Esophagus (tissue), 2 donors: ENCODE data around the gene RHCG. TPM values are rescaled to one million over a fixed set of nuclear protein-coding genes. Genes with fewer than 3 reads are reported as not detected.
"Not testable (repeated sequence)": the region's sequence is repeated elsewhere in the genome, so short reads cannot be mapped to it uniquely, and the experiment has no call there.

ENCODE experiments used
- H3K27ac ChIP-seq, 2 donors: one replicate each; pipeline ENCODE4 v1.5.1; 2013; ENCODE audit warnings: low read depth in 2 of 2, mild to moderate bottlenecking in 2 of 2, inconsistent platforms in 1 of 2, low read length in 1 of 2, moderate library complexity in 1 of 2
- H3K27me3 ChIP-seq, 2 donors: one replicate each; pipeline ENCODE4 v1.6.1; 2013; ENCODE audit warnings: low read length in 2 of 2, control low read depth in 1 of 2, mild to moderate bottlenecking in 1 of 2; ENCODE audit not compliant: insufficient read depth in 2 of 2, control insufficient read depth in 1 of 2
- H3K36me3 ChIP-seq, 2 donors: one replicate each; pipeline ENCODE4 v1.6.1; 2013; ENCODE audit warnings: low read length in 1 of 2; ENCODE audit not compliant: control insufficient read depth in 2 of 2, insufficient read depth in 2 of 2
- H3K4me1 ChIP-seq, 2 donors: one replicate each; pipeline ENCODE4 v1.6.1; 2013; ENCODE audit warnings: low read length in 1 of 2; ENCODE audit not compliant: control insufficient read depth in 2 of 2, insufficient read depth in 2 of 2
- H3K4me3 ChIP-seq, 2 donors: one replicate each; pipeline ENCODE4 v1.5.1; 2013; ENCODE audit warnings: low read length in 2 of 2, mild to moderate bottlenecking in 2 of 2, low read depth in 1 of 2, moderate library complexity in 1 of 2
- H3K9me3 ChIP-seq, 2 donors: one replicate each; pipeline ENCODE4 v1.6.1; 2013; ENCODE audit warnings: mild to moderate bottlenecking in 2 of 2, low read depth in 1 of 2, low read length in 1 of 2, moderate library complexity in 1 of 2; ENCODE audit not compliant: control insufficient read depth in 2 of 2, insufficient read depth in 1 of 2
- WGBS, 2 donors: extraction: QIAGEN DNeasy Blood & Tissue Kit; methylation state at CpG; one replicate each; pipeline ENCODE4 v1.1.7; 2013; 5-methylcytosine and 5-hydroxymethylcytosine counted together
- polyA plus RNA-seq, 2 donors: library from polyadenylated mRNA; stranded (reverse); fragments of 200-250 nt; gene quantifications; one replicate each; pipeline ENCODE4 v1.2.3, GENCODE V29; 2013
- donor health status: healthy with polysubstance abuse.
- donor health status: Bipolar disorder and iron deficiency.

The RHCG gene
- polyA plus RNA-seq, 2 donors = 3,283 to 3,991 TPM

- H3K4me3 ChIP-seq, H3K9me3 ChIP-seq, H3K27me3 ChIP-seq, H3K27ac ChIP-seq, H3K4me1 ChIP-seq: not testable (repeated sequence)
- peaks cover 0 to 21% of the 10 kb centered on the region in 2 donors for H3K36me3 ChIP-seq
- WGBS, 2 donors = 5 to 12% methylated on average over 1 of the region's 1 CpG
Measured at GRCh38 chr15:89468813-89469212, 27.6 kb downstream of the RHCG start.

DNA sequence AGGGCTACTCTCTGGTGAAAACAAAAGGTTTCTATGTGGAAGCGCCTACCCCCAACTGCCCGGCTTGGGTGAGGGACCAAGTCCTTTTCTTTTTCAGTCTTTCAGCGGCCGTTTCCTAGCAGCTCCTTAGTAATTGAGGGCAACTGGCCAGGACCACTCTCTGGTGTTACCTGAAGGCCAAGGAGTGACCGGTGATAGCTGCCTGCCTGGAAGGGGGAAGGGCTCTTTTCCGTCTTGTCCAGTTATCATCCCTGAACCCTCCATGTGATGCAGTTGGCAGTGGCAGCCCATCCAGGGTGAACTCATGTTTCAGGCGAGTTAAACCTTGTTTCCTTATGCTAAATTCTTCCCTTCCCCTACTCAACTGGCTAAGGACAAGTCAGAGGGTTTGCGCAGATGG, 33.3 kb downstream of the RHCG start:
- H3K9me3 ChIP-seq = no peaks in the 10 kb centered on the region
- H3K4me1 ChIP-seq = no peaks in the 10 kb centered on the region
- no peaks in the 10 kb centered on the region for H3K27me3 ChIP-seq
- 76 to 89% methylated on average over 8 of the region's 8 CpGs for WGBS, 2 donors
- H3K4me3 ChIP-seq = no peak overlapping the region
- H3K36me3 ChIP-seq = no peaks in the 10 kb centered on the region
- peak overlapping the region in 1 of 2 donors; percentile 7 for H3K27ac ChIP-seq

DNA sequence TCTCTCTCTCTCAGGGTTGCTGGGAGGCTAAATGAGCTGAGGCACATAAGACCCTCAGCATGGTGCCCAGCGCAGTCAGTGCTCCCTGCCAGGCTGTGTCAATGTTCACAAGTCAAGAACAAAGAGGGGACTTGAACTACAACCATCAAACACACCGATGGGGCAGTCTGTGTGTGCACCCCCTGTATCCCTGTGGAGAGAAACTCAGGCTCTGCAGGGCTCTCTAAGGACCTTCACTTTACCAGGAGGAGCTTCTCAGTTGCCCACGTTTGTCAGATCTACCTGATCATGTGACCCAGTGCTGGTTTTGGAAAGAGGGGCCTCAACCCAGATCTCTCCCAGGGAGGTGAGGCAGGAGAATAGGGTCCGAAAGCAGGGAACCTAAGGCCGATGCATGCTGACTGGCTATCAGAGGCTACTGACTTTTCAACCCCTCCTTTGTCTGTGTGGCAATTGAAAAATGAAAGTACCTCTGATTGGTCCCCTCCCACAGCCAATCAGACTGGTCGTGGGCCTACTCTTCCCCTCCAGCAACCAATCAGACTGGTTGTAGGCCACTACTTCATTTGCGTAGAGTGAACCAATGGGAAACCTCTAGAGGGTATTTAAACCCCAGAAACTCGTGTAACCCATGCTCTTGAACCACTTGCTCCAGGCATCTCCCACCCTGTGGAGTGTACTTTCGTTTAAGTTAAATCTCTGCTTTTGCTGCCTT, 34.0 kb downstream of the RHCG start:
- H3K4me1 ChIP-seq = no peaks in the 10 kb centered on the region
- H3K27ac ChIP-seq = peak overlapping the region in 1 of 2 donors; percentile 23
- 72 to 77% methylated on average over 9 of the region's 9 CpGs for WGBS, 2 donors
- H3K36me3 ChIP-seq = no peaks in the 10 kb centered on the region
- peaks cover 0 to 2% of the 10 kb centered on the region in 2 donors for H3K9me3 ChIP-seq
- no peaks in the 10 kb centered on the region for H3K27me3 ChIP-seq
- H3K4me3 ChIP-seq = no peak overlapping the region

DNA sequence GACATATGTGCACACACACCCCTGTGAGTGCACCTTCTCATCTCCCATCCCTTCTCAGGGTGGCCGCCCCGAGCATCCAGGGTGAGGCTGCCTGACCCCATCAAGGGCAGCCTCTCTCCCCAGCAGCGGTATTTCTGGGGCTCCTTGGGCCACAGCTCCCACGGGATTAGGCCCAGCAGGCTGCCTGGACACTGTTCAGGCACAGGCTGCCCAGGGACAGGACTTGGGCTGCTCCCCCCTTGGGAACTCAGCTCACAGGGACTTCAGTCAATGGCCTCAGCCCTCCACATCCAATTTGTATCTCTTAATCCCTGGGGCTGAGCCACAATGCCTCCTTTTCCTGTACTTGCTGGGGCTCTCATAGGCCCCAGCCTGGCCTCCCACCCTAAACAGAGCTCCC, 35.0 kb downstream of the RHCG start:
- Histone ChIP-seq H3K36me3 (no peaks in the 10 kb centered on the region), H3K9me3 (peaks cover 0 to 2% of the 10 kb centered on the region in 2 donors), H3K4me1 (no peaks in the 10 kb centered on the region), H3K4me3 (no peak overlapping the region), H3K27ac (peak overlapping the region in 1 of 2 donors; percentile 17), H3K27me3 (no peaks in the 10 kb centered on the region)
- WGBS, 2 donors = 74 to 77% methylated on average over 4 of the region's 4 CpGs

DNA sequence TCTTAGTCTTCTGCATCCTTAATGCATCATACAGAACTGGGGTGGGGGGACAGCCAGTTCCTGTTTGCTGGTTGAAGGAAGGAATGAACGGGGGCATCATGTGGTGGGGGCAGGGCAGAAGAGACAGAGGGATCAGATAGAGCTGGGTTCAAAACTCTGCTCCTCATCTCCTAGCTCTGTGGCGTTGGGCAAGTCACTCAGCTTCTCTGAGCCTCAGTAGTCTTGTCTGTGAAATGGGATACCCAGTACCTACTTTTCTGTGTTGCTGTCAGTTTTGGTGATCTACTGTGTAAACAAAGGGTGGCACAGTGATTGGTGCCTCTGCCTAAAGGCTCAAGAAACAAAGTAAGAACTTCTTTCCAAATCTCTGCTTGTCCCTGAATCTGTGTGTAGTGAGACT, 36.3 kb downstream of the RHCG start:
- Histone ChIP-seq H3K36me3 (no peaks in the 10 kb centered on the region), H3K4me3 (no peak overlapping the region), H3K27me3 (no peaks in the 10 kb centered on the region), H3K27ac (no peak overlapping the region), H3K9me3 (peaks cover 0 to 2% of the 10 kb centered on the region in 2 donors), H3K4me1 (no peaks in the 10 kb centered on the region)
- 56 to 68% methylated on average over 2 of the region's 2 CpGs for WGBS, 2 donors

- Histone ChIP-seq H3K27me3 (no peaks in the 10 kb centered on the region), H3K36me3 (no peaks in the 10 kb centered on the region), H3K27ac (peak overlapping the region in 1 of 2 donors; percentile 61), H3K4me1 (no peaks in the 10 kb centered on the region), H3K9me3 (peaks cover 0 to 2% of the 10 kb centered on the region in 2 donors), H3K4me3 (no peak overlapping the region)
- WGBS, 2 donors = 35 to 57% methylated on average over 2 of the region's 2 CpGs
Measured at GRCh38 chr15:89459271-89460038, 36.9 kb downstream of the RHCG start.

DNA sequence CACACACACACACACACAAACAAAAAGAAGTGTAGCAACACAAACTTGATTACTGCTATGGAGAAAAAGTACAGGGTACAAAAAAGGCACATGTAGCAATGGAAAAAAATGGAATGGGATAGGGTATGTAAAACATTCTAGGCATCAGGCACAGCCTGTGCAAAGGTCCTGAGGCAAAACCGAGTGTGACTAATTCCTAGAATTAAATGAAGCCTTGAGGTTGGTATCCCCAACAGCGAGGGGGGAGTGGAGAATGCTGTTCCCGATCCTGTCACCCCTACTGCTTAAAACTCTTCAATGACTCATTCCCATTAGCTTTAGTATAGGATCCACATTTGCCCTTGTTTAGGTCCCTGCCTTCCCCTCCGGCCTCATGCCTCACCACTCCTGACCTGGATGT, 37.9 kb downstream of the RHCG start:
- H3K4me3 ChIP-seq = no peak overlapping the region

DNA sequence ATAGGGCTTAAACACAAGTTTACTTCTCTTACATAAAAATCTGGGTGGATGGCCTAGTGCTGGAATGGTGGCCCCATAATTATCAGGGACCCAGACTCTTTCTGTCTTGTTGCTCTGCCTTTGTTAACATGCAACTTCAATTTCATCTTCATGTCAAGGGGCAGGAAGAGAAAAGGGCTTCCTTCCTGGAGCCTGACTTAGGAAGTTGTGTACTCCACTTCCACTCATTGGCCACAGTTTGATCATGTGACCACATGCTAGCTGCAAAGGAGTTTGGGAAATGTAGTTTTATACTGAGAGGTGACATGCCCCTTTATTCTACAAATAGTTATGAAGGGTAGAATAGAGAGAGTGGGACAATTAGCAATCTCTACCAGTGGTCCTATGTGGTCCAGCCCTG, 39.3 kb downstream of the RHCG start:
- no peak overlapping the region for H3K4me3 ChIP-seq
- H3K9me3 ChIP-seq = peaks cover 0 to 2% of the 10 kb centered on the region in 2 donors
- no peak overlapping the region for H3K27ac ChIP-seq
- no peaks in the 10 kb centered on the region for H3K4me1 ChIP-seq
- H3K36me3 ChIP-seq = no peaks in the 10 kb centered on the region
- H3K27me3 ChIP-seq = no peaks in the 10 kb centered on the region

More for the DNA sequence above, 37.9 kb downstream of the RHCG start:
- no peaks in the 10 kb centered on the region for H3K36me3 ChIP-seq
- WGBS, 2 donors = 60% methylated on average over 4 of the region's 4 CpGs
- peaks cover 0 to 2% of the 10 kb centered on the region in 2 donors for H3K9me3 ChIP-seq
- H3K4me1 ChIP-seq = no peaks in the 10 kb centered on the region
- no peak overlapping the region for H3K27ac ChIP-seq
- no peaks in the 10 kb centered on the region for H3K27me3 ChIP-seq

DNA sequence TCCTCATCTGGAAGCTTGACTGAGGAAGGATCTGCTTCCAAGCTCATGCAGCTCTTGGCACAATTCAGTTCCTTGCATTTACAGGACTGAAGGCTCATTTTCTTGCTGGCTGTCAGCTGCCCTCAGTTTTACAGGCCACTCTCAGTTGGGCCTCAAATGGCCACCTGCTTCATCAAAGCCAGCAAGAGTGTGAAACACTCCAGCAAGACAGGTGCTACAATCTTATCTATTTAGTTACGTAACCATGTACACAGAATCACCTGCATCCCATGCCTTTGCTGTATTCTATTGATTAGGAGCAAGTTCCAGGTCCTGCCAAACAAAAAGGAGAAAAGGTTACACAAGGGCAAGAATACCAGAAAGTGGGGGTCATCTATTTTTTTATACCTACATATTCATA, 40.8 kb downstream of the RHCG start:
- H3K27ac ChIP-seq = no peak overlapping the region
- no peaks in the 10 kb centered on the region for H3K4me1 ChIP-seq
- no peaks in the 10 kb centered on the region for H3K36me3 ChIP-seq
- no peaks in the 10 kb centered on the region for H3K27me3 ChIP-seq
- peaks cover 0 to 2% of the 10 kb centered on the region in 2 donors for H3K9me3 ChIP-seq
- WGBS, 2 donors = 81 to 95% methylated on average over 1 of the region's 1 CpG
- no peak overlapping the region for H3K4me3 ChIP-seq
